OCI-LY7 (cell line): Measurements from ENCODE around the gene COL18A1. TPM values are rescaled to one million over a fixed set of nuclear protein-coding genes. Genes with fewer than 3 reads are reported as not detected.

Experiments used
- BruUV-seq: library from RNA; stranded (reverse); fragments of 400-500 nt; replicated peaks from 2 replicates; lab custom pipeline; 2021; lab: Mats Ljungman, UMichigan
- CTCF ChIA-PET: fragments of 300-600 bp; sonication (Branson Sonifier 250); formaldehyde crosslinking; loops from one replicate; lab custom pipeline; 2022; ENCODE audit warnings: antibody characterized with exemption; ENCODE audit not compliant: unreplicated experiment; lab: Charles Lee
- POLR2A ChIA-PET: fragments of 300-600 bp; sonication (Branson Sonifier 250); formaldehyde crosslinking; loops from one replicate; lab custom pipeline; 2022; ENCODE audit warnings: antibody characterized with exemption; lab: Charles Lee
- DNase-seq: peaks from one replicate; pipeline ENCODE4 v3.0.0-alpha.2; 2015; ENCODE audit warnings: low spot score
- H2AFZ ChIP-seq: fragments of 200-600 bp; sonication (generic), shearing (Covaris generic); 2 replicates; pipeline ENCODE4 v1.6.1; 2014; ENCODE audit warnings: mild to moderate bottlenecking, antibody characterized with exemption, low read length, moderate library complexity
- H3K27ac ChIP-seq: fragments of 200-600 bp; sonication (generic); 2 replicates; pipeline ENCODE4 v1.5.1; 2014; ENCODE audit warnings: mixed run types, low read depth, mild to moderate bottlenecking, moderate library complexity, low read length, inconsistent platforms; ENCODE audit not compliant: poor library complexity, severe bottlenecking
- H3K36me3 ChIP-seq: fragments of 200-600 bp; sonication (generic); 2 replicates; pipeline ENCODE4 v1.6.1; 2014; ENCODE audit warnings: mild to moderate bottlenecking, antibody characterized with exemption, low read length, moderate library complexity, mixed read lengths; ENCODE audit not compliant: insufficient read depth
- H3K4me1 ChIP-seq: fragments of 200-600 bp; sonication (generic); 2 replicates; pipeline ENCODE4 v1.5.1; 2014; ENCODE audit warnings: mild to moderate bottlenecking, low read length; ENCODE audit not compliant: insufficient read depth, poor library complexity, severe bottlenecking
- H3K4me2 ChIP-seq: fragments of 200-600 bp; sonication (generic); 2 replicates; pipeline ENCODE4 v1.6.1; 2014; ENCODE audit warnings: mild to moderate bottlenecking, low read length
- H3K4me3 ChIP-seq: fragments of 200-600 bp; sonication (generic); 2 replicates; pipeline ENCODE4 v1.5.1; 2014; ENCODE audit warnings: mild to moderate bottlenecking, low read depth, low read length; ENCODE audit not compliant: poor library complexity, severe bottlenecking
- H3K79me2 ChIP-seq: fragments of 200-600 bp; sonication (generic); 2 replicates; pipeline ENCODE4 v1.6.1; 2016; ENCODE audit warnings: low read depth, mild to moderate bottlenecking, low read length, moderate library complexity, mixed read lengths; ENCODE audit not compliant: insufficient read depth
- H3K9me2 ChIP-seq: fragments of 200-600 bp; sonication (generic); 2 replicates; pipeline ENCODE4 v1.6.1; 2016; ENCODE audit warnings: mild to moderate bottlenecking, low read length, mixed read lengths; ENCODE audit not compliant: insufficient read depth
- H3K9me3 ChIP-seq: fragments of 200-600 bp; sonication (generic); 2 replicates; pipeline ENCODE4 v1.6.1; 2014; ENCODE audit warnings: mild to moderate bottlenecking, mixed run types, low read length, mixed read lengths
- H4K20me1 ChIP-seq: fragments of 200-600 bp; sonication (generic); 2 replicates; pipeline ENCODE4 v1.6.1; 2014; ENCODE audit warnings: mild to moderate bottlenecking, antibody characterized with exemption, low read length, moderate library complexity, mixed read lengths; ENCODE audit not compliant: insufficient read depth
- EZH2phosphoT487 ChIP-seq: fragments of 200-600 bp; sonication (generic); IDR thresholded peaks from 2 replicates; pipeline ENCODE4 v1.6.1; 2018; ENCODE audit warnings: low read depth, borderline replicate concordance, mild to moderate bottlenecking, mixed run types, antibody characterized with exemption, low read length, moderate library complexity, mixed read lengths
- intact Hi-C: fragments of 100-400 bp; cut with micrococcal nuclease; formaldehyde crosslinking; loops from one replicate; pipeline ENCODE4 v1.10.0; 2022; ENCODE audit not compliant: unreplicated experiment
- total RNA-seq, 2 experiments: library from RNA; depleted of rRNA in 1 of 2; stranded (reverse); fragments of >200 nt in 1 of 2; shearing (Covaris generic) in 1 of 2; gene quantifications; 2 replicates each; pipeline ENCODE4 v1.2.3, GENCODE V29; 2014 to 2022
- TF ChIP-seq, protein P1 (sequence below): fragments of 200-600 bp; sonication (generic); conservative IDR thresholded peaks from 2 replicates; pipeline ENCODE4 v1.5.1; 2014; ENCODE audit warnings: mild to moderate bottlenecking, antibody characterized with exemption, low read length, moderate library complexity, mixed read lengths

The COL18A1 gene
- total RNA-seq, 2 experiments from 2014 or later: 0.23 to 7.4 TPM

GRCh38 chr21:45380566-45380965 lies 24.4 kb upstream of the COL18A1 start:
- CTCF ChIA-PET: no interaction called here

GRCh38 chr21:45381036-45381787 lies 23.8 kb upstream of the COL18A1 start:
- no peaks in the 10 kb centered on the region for H3K79me2 ChIP-seq
- H3K27ac ChIP-seq: no peak overlapping the region
- DNase-seq: no peak
- TF ChIP-seq, protein P1, sequence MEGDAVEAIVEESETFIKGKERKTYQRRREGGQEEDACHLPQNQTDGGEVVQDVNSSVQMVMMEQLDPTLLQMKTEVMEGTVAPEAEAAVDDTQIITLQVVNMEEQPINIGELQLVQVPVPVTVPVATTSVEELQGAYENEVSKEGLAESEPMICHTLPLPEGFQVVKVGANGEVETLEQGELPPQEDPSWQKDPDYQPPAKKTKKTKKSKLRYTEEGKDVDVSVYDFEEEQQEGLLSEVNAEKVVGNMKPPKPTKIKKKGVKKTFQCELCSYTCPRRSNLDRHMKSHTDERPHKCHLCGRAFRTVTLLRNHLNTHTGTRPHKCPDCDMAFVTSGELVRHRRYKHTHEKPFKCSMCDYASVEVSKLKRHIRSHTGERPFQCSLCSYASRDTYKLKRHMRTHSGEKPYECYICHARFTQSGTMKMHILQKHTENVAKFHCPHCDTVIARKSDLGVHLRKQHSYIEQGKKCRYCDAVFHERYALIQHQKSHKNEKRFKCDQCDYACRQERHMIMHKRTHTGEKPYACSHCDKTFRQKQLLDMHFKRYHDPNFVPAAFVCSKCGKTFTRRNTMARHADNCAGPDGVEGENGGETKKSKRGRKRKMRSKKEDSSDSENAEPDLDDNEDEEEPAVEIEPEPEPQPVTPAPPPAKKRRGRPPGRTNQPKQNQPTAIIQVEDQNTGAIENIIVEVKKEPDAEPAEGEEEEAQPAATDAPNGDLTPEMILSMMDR: no peak
- TF ChIP-seq EZH2phosphoT487: no peak
- no peaks in the 10 kb centered on the region for H3K4me1 ChIP-seq
- no peaks in the 10 kb centered on the region for H3K9me2 ChIP-seq
- no peak overlapping the region for H3K4me3 ChIP-seq
- CTCF ChIA-PET: no interaction called here
- H2AFZ ChIP-seq: no peak overlapping the region
- no peak overlapping the region for H3K4me2 ChIP-seq
- intact Hi-C loops: no loop called here
- H3K36me3 ChIP-seq: no peaks in the 10 kb centered on the region
- no peaks in the 10 kb centered on the region for H3K9me3 ChIP-seq
- no peaks in the 10 kb centered on the region for H4K20me1 ChIP-seq
- POLR2A ChIA-PET: no interaction called here
- BruUV-seq: no TSS peak

More at GRCh38 chr21:45380566-45380965, 24.4 kb upstream of the COL18A1 start:
- no peak for TF ChIP-seq EZH2phosphoT487
- TF ChIP-seq, protein P1: no peak
- H3K4me2 ChIP-seq: no peak overlapping the region
- intact Hi-C loops: no loop called here
- no peaks in the 10 kb centered on the region for H3K36me3 ChIP-seq
- no peak overlapping the region for H3K4me3 ChIP-seq
- POLR2A ChIA-PET: no interaction called here
- BruUV-seq: no TSS peak
- no peaks in the 10 kb centered on the region for H4K20me1 ChIP-seq
- H3K9me2 ChIP-seq: no peaks in the 10 kb centered on the region
- H3K79me2 ChIP-seq: no peaks in the 10 kb centered on the region
- no peak overlapping the region for H2AFZ ChIP-seq
- H3K27ac ChIP-seq: no peak overlapping the region
- DNase-seq: no peak
- no peaks in the 10 kb centered on the region for H3K4me1 ChIP-seq
- H3K9me3 ChIP-seq: no peaks in the 10 kb centered on the region
